Activated naive CD4-positive, alpha-beta T cell treated with Interleukin-2 at 50 U/mL for 16 hours (primary cell): ENCODE measurements around the gene SYNGAP1.

ENCODE experiments used
- DNase-seq: peaks from one replicate; pipeline ENCODE4 v3.0.0-alpha.2; 2020

The SYNGAP1 gene

DNA sequence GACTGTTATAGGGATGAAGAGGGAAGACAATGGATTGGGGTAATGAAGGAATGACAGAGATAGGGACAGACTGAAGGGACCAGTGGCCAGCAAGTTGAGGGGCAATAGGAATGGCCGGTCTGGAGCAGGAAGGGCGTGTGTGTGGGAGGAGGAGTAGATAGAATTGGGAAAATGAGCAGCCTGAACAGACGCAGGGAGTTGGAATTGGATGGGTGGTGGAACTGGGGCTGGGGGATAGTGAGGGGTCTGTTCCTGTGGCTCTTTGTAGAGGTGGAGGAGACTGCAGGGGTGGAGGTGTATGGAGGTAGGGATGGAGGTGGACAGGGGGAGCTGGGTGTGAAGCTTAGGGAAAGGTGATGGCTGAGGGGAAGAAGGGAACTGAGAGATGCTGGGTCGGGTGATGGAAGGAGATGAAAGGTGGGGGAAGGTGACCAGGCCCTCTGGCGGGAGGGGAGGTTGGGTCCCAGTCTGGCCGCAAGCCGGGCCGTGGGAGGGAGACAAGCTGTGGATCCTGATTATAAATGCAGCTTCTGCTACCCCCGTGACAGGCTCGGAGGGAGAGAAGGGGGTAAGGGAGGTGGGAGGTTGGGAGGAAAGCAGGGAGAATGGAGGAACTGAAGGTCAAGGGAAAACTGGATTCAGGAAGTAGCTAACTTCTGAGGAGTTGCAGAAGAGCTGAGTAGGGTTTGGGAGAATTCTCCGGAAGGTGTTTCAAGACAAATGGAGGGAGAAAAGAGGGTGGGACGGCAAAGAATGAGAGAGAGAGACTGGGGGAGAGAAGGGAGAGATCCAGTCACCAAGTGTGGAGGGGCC lies 5.2 kb downstream of the SYNGAP1 start:
- DNase-seq: no peak

- peak; percentile 82 for DNase-seq
These were observed 6.1 kb downstream of the SYNGAP1 start for GRCh38 chr6:33425668-33426577.

DNA sequence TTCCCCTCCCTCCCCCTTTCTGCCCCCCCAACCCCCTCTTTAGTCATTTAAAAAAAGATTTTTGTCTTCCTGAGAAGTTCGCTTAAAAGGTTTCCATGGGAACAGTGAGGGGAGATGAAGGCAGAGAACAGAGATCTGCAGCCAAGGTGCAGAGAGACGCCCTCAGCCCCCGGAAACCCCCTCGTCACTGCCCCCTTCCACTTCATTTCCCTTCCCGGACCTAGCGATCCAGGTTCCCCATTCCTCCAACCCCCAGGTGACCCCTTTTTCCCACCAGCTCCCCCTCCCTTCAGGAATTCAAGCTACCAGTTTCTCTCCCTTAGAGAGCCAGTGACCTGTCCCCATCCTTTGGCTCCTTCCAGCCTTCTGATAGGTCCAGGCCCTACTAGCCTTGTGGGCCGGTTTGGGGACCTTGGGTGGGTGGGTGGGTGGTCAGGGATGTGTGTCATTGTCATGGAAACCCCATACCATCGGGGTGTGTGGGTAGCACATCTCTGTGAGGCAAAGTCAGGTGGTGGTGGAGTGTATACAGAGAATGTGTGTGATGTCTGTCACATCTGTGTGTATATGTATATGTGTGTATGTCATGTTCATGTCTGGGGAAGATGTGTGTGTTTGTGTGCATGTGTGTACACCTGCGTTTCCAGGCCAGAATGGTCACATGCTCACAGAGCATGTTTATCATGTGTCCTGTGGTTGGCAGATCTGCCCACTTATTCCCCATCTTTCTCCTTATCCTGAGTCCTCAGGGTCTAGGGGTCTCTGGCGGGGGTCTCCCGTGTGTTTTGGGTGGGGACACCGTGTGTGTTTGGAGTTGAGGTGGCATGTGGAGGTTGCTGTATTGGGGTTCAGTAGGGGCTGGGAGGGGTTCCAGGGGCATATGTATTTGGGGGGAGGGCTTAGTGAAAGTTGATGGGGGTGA lies 7.0 kb downstream of the SYNGAP1 start:
- peak; percentile 30 for DNase-seq

GRCh38 chr6:33427585-33428223 lies 7.8 kb downstream of the SYNGAP1 start:
- peak; percentile 59 for DNase-seq

GRCh38 chr6:33428224-33428965 lies 8.5 kb downstream of the SYNGAP1 start:
- peak; percentile 41 for DNase-seq

GRCh38 chr6:33428966-33429749 lies 9.3 kb downstream of the SYNGAP1 start:
- no peak for DNase-seq

DNA sequence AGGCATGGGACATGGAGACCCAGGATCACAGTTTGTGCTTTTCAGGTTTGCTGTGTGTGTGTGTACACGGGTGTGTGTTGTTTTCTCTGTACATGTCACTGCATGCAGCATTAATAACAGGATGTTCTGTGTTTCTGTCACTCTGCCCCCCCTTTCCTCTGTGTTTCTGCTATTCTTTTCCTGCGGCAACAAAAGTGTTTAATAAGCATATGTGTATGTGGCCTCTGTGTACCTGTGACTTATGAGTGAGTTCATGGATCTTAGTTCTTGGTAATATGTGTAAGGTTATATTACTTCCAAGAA lies 9.8 kb downstream of the SYNGAP1 start:
- DNase-seq: no peak

DNA sequence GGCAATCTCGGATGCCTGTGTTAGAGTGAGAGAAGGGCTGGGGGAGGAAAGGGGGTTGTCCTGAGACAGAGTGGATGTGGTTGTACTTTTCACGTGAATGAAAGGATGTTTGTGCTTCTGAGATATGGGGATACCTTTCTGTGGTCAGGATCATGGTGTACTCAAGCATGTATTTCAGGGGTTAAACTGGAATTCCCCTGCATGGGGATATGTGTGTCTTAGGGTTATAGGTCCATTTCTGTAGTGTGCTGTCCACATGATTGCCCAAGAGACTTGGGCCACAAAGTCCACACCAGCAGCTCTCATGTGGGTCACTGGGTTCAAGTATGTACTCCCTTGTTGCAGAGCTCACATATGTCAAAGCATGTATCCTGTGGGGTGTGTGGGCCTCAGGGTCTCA lies 10.5 kb downstream of the SYNGAP1 start:
- no peak for DNase-seq

DNA sequence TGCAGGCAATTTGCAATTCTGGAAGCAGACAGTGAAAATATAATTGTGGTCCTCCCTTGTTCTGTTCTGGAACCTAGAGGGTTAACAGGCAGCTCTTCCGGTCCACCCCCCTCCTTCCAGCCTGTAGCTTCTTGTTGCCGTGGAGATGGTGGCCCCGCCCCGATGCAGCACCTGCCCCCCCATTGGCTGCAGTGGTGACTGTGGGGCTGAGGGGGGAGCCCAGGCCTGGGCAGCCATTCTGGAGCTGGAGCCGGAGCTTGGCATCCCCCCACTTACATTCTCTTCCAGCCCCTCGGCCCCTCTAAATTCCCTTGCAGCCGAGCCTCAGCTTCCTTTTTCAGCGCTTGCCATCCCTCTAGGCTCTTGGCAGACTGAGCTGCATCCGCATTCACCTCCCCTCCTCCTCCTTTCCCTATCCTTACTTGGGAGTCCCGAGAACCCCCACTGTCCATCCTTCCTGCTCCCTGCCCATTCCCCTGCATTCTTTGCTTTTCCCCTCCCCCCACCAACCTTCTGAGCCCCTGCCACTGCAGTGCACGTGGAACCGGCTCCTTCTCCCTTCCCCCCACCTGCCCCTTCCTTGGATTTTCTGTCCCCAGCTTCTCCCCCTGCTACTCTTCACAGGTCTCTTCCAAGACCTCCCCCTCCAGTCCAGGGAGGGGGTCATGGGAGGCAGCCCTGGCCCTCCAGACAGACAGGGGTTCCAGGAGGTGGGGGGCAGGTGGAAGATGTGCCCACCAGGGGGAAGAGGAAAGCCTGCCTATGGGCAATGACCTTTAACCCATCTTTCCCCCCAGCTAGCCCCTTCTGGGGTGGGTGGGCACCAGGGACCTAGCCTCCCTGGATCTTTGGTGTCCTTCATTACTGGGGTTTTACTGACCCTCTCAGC lies 11.4 kb downstream of the SYNGAP1 start:
- peak; percentile 78 for DNase-seq

- DNase-seq: no peak
These were observed 12.1 kb downstream of the SYNGAP1 start for GRCh38 chr6:33431880-33432541.

GRCh38 chr6:33432546-33432945 lies 12.7 kb downstream of the SYNGAP1 start:
- DNase-seq: no peak

- DNase-seq: no peak
These were observed 13.2 kb downstream of the SYNGAP1 start for GRCh38 chr6:33433001-33433543.

DNA sequence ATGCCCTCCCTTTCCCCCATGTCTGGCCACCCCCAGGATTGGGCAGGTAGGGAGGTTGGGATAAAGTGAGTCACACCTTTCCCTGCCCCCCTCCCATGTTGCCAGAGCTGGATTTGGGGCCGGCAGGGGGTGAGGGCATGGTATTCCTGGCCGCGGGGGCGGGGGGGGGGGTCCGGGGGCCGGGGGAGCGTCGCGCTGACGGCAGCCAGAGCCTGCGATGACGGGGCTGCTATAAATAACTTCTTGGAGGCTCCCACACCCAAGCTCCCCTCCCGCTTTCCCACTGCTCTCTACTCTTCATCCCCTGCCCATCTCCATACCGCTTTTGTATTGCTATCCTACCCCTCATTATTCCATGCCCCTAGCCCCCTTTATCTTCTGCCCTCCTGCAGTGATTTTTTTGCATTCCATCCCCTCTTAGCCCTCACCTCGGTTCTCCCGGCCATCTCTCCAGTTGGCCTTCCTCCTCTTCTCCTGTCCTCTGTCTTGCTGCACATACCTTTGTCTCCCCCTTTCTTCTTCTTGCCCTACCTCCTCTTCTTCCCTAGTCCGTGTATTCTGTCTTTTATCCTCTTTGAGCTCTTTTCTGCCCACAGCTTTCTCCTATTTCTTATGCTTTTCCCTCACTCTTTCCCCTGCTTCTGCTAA lies 13.8 kb downstream of the SYNGAP1 start:
- DNase-seq: no peak

- DNase-seq: no peak
These were observed 15.1 kb downstream of the SYNGAP1 start for GRCh38 chr6:33434961-33435360.

DNA sequence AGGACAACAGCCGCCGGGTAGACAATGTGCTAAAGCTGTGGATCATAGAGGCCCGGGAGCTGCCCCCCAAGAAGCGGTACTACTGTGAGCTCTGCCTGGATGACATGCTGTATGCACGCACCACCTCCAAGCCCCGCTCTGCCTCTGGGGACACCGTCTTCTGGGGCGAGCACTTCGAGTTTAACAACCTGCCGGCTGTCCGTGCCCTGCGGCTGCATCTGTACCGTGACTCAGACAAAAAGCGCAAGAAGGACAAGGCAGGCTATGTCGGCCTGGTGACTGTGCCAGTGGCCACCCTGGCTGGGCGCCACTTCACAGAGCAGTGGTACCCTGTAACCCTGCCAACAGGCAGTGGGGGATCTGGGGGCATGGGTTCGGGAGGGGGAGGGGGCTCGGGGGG lies 17.8 kb downstream of the SYNGAP1 start:
- no peak for DNase-seq

DNA sequence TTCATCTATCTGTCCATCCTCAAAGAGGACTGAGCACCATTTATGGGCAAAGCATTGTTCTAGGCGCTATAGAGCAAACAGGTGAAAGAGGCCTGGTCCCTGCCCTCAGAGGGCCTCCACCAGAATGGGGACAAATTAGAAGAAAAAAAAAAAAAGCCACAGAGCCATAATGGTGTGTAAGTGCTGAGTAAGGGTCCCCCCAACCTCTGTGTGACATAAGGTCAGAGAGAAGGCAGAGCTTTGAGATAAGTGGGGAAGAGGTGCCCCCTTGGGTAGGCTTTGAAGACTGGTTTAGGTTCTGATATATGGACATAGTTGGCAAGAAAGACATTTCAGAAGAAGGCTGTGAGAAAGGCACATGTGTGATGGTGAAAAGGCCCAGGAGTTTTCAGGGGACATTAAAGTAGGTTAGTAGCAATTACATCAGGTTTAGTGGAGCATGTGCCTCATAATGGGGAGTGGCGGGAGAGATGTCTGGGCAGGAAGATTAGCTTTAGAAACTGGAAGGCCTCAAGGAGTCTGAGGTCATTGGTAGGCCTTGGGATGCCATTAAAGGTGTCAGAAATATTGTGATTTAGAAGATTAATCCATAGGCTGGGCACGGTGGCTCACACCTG lies 19.2 kb downstream of the SYNGAP1 start:
- DNase-seq: no peak

DNA sequence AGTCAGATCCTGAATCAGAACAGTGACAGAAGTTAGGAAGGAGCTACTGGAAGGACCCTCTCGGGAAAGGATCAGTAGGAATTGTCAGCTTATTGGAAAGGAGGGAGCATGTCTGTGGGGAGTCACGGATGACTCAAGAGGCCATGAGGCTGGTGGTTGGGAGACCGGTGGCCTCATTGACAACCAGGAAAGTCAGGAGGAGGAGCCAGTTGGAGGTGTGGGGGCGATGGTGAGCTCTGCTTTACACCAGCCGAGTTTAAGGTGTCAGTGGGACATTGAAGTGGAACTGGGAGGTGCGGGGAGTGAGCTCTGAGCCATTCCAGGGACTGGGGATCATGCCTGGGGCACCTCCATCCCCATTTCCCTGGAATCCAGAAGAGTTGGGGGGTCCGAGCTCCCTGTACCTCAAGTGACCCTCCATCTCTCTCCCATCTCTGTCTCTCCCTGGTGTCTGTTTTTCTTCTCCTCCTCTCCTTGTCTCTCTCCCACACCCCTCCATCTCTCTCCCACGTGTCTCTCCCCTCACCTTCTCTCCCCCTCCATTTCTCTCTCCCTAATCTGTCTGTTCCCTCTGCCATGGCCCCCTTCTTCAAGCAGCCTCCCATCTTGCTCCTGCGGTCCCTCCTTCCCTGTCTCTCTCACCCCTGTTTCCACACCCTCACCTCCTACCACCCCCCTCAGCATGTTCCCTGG lies 20.2 kb downstream of the SYNGAP1 start:
- no peak for DNase-seq
